Stomach (tissue), 9 donors: ENCODE measurements around the gene GAS2. TPM values are rescaled to one million over a fixed set of nuclear protein-coding genes. Genes with fewer than 3 reads are reported as not detected.
A peak's percentile ranks its signal among the peaks of the same experiment; 100 is the strongest.

Experiments
- DNase-seq, 2 donors: peaks; one replicate each; pipeline versions ENCODE4 v3.0.0 to v3.0.0-alpha.2; 2013 to 2019
- H3K27ac ChIP-seq, 5 donors: fragments of 200-600 bp in 4 of 5; sonication (generic) in 4 of 5; one replicate each; pipeline ENCODE4 v1.5.1; 2013 to 2019; ENCODE audit warnings: mild to moderate bottlenecking in 1 of 5, moderate library complexity in 1 of 5
- H3K27me3 ChIP-seq, 3 donors: fragments of 200-600 bp; sonication (generic); one replicate each; pipeline ENCODE4 v1.5.1; 2017 to 2019; ENCODE audit warnings: mixed run types in 1 of 3
- H3K36me3 ChIP-seq, 4 donors: fragments of 200-600 bp; sonication (generic); 1 replicate in 3 of 4; 2 replicates in 1 of 4; pipeline ENCODE4 v1.5.1; 2016 to 2019
- H3K4me1 ChIP-seq, 4 donors: fragments of 200-600 bp; sonication (generic); one replicate each; pipeline ENCODE4 v1.5.1; 2016 to 2019
- H3K4me3 ChIP-seq, 4 donors: fragments of 200-600 bp; sonication (generic) in 3 of 4; one replicate each; pipeline ENCODE4 v1.5.1; 2016 to 2019; ENCODE audit warnings: mild to moderate bottlenecking in 1 of 4
- H3K9me3 ChIP-seq, 4 donors: fragments of 200-600 bp; sonication (generic); one replicate each; pipeline ENCODE4 v1.5.1; 2016 to 2019
- EP300 ChIP-seq: sonication (generic); formaldehyde crosslinking; IDR thresholded peaks from one replicate; pipeline ENCODE4 v1.6.1; 2017; ENCODE audit warnings: antibody characterized with exemption
- POLR2A ChIP-seq, 4 donors: fragments of 450-650 bp; IDR thresholded peaks; one replicate each; pipeline ENCODE4 v1.6.1; 2016; ENCODE audit warnings: antibody characterized with exemption in 4 of 4, control low read depth in 2 of 4, mild to moderate bottlenecking in 1 of 4, moderate library complexity in 1 of 4
- POLR2AphosphoS5 ChIP-seq, 3 donors: sonication (generic); formaldehyde crosslinking; IDR thresholded peaks; one replicate each; pipeline ENCODE4 v1.6.1; 2016; ENCODE audit warnings: antibody characterized with exemption in 3 of 3
- whole genome bisulfite sequencing, 5 donors: extraction: QIAGEN DNeasy Blood & Tissue Kit in 3 of 5; methylation state at CpG; one replicate each; pipeline versions ENCODE4 v1.1.5 to v1.1.7; 2013 to 2018; 5-methylcytosine and 5-hydroxymethylcytosine counted together
- intact Hi-C: fragments of 100-400 bp; cut with DNase I; formaldehyde crosslinking; loops from one replicate; pipeline ENCODE4 v1.15.1; 2023; ENCODE audit warnings: low total_unique reads
- polyA plus RNA-seq, 3 donors: library from polyadenylated mRNA; stranded (reverse); fragments of 200-250 nt; gene quantifications; one replicate each; pipeline ENCODE4 v1.2.3, GENCODE V29; 2013
- total RNA-seq, 5 donors: library from RNA; depleted of rRNA; stranded (reverse); fragments of >200 nt; gene quantifications; one replicate each; pipeline versions ENCODE4 v1.1.0 to v1.2.3, GENCODE V29; 2014 to 2016
- TF ChIP-seq, protein P1 (sequence below), 7 experiments: fragments of 450-650 bp in 4 of 7; fragments of 200-600 bp in 3 of 7; sonication (generic) in 3 of 7; IDR thresholded peaks; one replicate each; pipeline ENCODE4 v1.5.1; 2016 to 2019; ENCODE audit warnings: antibody characterized with exemption in 7 of 7, control low read depth in 2 of 7, mild to moderate bottlenecking in 1 of 7
- donor health status: healthy with polysubstance abuse.
- donor health status: Bipolar disorder and iron deficiency.
- donor health status: healthy.

GAS2 gene
- total and polyA plus RNA-seq, 8 donors: 0.45 to 39.4 (median 3.7) TPM

DNA sequence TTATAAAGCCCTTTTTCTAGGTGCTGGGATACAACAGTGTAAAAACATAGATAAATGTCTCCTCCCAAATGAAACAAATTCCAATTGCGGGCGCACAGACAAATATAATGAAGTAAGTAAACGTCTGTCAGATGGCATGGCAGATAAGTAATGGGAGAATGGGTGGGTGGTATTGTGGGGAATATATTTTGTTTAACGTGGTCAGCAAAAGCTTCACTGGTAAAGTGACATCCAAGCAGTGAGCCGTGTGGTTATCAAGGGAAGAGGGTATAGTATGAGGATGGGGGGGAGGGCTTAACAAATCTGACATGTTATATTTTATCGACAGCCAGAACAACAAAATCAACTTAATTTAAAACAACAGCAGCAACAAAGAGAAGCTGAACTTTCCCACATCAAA lies 162.0 kb downstream of the GAS2 start:
- no peak for DNase-seq
- intact Hi-C loops: no loop called here
- peaks cover 8 to 26% (median 16%) of the 10 kb centered on the region in 4 donors for H3K4me1 ChIP-seq
- H3K9me3 ChIP-seq: no peaks in the 10 kb centered on the region
- 36 to 50% (median 40%) methylated on average over 6 of the region's 6 CpGs for WGBS, 5 donors
- peak overlapping the region in 3 of 4 donors; percentile 69 to 96 (median 70) for H3K4me3 ChIP-seq
- no peaks in the 10 kb centered on the region for H3K27me3 ChIP-seq
- no peak overlapping the region for H3K27ac ChIP-seq
- peaks cover 0 to 37% (median 33%) of the 10 kb centered on the region in 4 donors for H3K36me3 ChIP-seq
- TF ChIP-seq POLR2A (IDR thresholded peaks at IDR 0.05): no peak
- TF ChIP-seq POLR2AphosphoS5 (IDR thresholded peaks at IDR 0.05): no peak
- TF ChIP-seq EP300: no peak
- TF ChIP-seq, protein P1, sequence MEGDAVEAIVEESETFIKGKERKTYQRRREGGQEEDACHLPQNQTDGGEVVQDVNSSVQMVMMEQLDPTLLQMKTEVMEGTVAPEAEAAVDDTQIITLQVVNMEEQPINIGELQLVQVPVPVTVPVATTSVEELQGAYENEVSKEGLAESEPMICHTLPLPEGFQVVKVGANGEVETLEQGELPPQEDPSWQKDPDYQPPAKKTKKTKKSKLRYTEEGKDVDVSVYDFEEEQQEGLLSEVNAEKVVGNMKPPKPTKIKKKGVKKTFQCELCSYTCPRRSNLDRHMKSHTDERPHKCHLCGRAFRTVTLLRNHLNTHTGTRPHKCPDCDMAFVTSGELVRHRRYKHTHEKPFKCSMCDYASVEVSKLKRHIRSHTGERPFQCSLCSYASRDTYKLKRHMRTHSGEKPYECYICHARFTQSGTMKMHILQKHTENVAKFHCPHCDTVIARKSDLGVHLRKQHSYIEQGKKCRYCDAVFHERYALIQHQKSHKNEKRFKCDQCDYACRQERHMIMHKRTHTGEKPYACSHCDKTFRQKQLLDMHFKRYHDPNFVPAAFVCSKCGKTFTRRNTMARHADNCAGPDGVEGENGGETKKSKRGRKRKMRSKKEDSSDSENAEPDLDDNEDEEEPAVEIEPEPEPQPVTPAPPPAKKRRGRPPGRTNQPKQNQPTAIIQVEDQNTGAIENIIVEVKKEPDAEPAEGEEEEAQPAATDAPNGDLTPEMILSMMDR (IDR thresholded peaks at IDR 0.05): no peak

DNA sequence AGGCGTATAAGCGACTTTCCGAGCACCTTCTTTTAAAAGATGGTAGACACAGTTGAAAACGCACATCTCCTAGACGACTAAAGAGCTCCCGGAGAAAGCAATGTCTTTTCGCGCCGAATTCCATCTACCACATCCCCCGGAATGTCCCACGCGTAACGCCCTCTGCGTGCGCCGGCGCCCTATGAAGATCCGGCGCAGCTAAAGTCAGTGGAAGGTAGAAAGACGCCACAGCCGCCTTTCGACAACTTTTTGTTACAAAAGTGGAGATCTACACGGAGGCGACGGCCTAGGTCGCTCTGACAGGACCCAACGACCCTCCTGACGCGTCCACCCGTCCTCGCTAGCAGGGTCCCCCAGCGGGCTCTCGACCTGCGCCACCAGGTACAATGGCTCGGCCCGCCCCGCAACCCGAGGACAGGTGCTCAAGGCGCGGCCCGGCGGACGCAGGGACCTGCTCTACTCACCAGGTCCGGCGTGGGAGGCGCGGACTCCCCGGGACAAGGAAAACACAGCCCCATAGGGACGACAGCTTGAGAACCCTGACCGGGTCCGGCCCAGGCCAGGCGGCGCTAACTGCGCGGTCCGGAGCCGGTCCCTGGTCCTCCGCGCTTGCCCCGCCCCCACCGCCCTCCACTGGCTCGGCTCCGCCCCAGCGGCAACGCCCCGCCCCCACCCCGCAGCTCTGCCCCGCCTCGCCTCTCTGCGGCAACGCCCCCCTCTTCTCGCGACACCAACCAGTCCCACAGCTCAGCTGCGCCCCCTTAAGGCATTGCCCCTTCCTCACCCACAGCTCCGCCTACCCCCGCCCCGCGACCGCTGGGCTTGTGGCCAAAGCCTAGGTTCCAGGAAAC lies 163.0 kb downstream of the GAS2 start, which contains the start of gene SVIP:
Gene SVIP, minus strand, starts transcription at position 571 of the 851 bp plus-strand sequence. Its CDS starts 53 bp downstream, at position 518.
- peaks cover 0 to 28% (median 25%) of the 10 kb centered on the region in 4 donors for H3K36me3 ChIP-seq
- no peaks in the 10 kb centered on the region for H3K27me3 ChIP-seq
- WGBS, 5 donors: 0 to 1% (median 1%) methylated on average over 47 to 79 of the region's 79 CpGs
- TF ChIP-seq, protein P1 (IDR thresholded peaks at IDR 0.05): peak in 5 of 7 experiments; percentile 44 to 70 (median 67)
- peak; percentile 36 to 91 (median 80) for TF ChIP-seq POLR2AphosphoS5 (IDR thresholded peaks at IDR 0.05)
- TF ChIP-seq POLR2A (IDR thresholded peaks at IDR 0.05): no peak
- peak within 1 kb of the TSS; percentile 85 to 100 (median 94) for H3K27ac ChIP-seq
- intact Hi-C loops: no loop called here
- DNase-seq: peak; percentile 98
- no peaks in the 10 kb centered on the region for H3K9me3 ChIP-seq
- peak within 1 kb of the TSS; percentile 69 to 96 (median 82) for H3K4me3 ChIP-seq
- peaks cover 8 to 26% (median 16%) of the 10 kb centered on the region in 4 donors for H3K4me1 ChIP-seq

DNA sequence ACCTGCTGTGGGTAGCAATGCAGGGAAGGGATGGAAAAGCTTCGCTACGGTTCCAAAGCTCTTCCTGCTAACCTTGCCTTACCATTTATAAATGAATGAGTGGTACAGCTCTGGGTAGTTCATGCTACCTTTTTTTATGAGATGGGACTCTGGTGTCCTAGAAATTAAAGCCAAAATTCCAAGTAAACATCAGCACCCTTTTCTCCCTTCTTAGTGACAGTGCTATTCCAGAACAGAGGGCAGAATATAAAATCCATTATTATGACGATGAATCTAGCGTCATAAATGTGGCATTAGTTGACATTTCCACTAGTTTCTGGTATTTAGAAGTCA lies 163.6 kb downstream of the GAS2 start:
- WGBS, 5 donors: 5 to 13% (median 8%) methylated on average over 4 of the region's 4 CpGs
- Histone ChIP-seq H3K36me3 (peaks cover 0 to 22% (median 19%) of the 10 kb centered on the region in 4 donors), H3K27ac (peak overlapping the region in 4 of 5 donors; percentile 43 to 95 (median 94)), H3K27me3 (no peaks in the 10 kb centered on the region), H3K4me3 (peak overlapping the region; percentile 69 to 96 (median 82)), H3K4me1 (peaks cover 8 to 26% (median 16%) of the 10 kb centered on the region in 4 donors), H3K9me3 (no peaks in the 10 kb centered on the region)
- no peak for DNase-seq
- intact Hi-C loops: no loop called here
- TF ChIP-seq EP300: no peak
- TF ChIP-seq POLR2A (IDR thresholded peaks at IDR 0.05): no peak
- TF ChIP-seq POLR2AphosphoS5 (IDR thresholded peaks at IDR 0.05): no peak
- TF ChIP-seq, protein P1 (IDR thresholded peaks at IDR 0.05): no peak

DNA sequence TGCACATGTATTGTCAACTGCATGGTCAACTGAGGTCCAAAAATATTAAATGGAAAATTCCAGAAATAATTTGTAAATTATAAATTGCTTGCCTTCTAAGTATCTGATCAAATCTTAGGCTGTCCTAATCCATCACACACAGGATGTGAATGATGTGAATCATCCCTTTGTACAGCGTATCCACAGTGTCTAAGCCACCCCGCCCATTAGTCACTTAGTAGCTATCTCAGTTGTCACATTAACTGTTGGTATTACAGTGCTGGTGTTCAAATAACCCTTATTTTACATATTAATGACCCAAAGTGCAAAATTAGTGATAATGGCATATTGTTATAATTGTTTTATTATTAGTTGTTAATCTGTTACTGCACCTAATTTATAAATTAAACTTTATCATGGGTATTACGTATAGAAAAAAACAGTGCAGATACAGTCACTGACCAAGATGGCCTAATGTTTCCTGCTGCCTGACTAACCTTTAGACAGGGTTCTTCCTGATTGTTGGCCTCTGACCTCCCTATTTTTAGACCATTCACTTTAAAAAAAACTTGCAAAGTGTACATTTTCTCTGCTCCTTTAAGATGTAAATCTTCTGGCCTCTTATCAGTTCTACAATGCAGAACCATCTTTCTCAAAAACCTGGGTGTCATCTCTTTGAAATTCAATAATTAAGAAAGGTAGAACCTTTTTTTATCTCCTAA lies 166.1 kb downstream of the GAS2 start:
- Histone ChIP-seq H3K27me3 (no peaks in the 10 kb centered on the region), H3K27ac (no peak overlapping the region), H3K4me3 (no peak overlapping the region), H3K36me3 (no peaks in the 10 kb centered on the region), H3K9me3 (no peaks in the 10 kb centered on the region), H3K4me1 (peaks cover 8 to 23% (median 15%) of the 10 kb centered on the region in 4 donors)
- WGBS, 5 donors: 64 to 79% (median 75%) methylated on average over 3 of the region's 3 CpGs
- no peak for TF ChIP-seq EP300
- TF ChIP-seq POLR2AphosphoS5 (IDR thresholded peaks at IDR 0.05): no peak
- TF ChIP-seq, protein P1 (IDR thresholded peaks at IDR 0.05): no peak
- intact Hi-C loops: no loop called here
- no peak for DNase-seq
